ENCODE measurements around the gene LOC128125822.

LOC128125822 gene

GRCh38 chr6:63527658-63528514 lies 44.4 kb upstream of the LOC128125822 start:
- Histone ChIP-seq H3K4me3 (ENCODE audit: low read depth in 1 of 2, low read length in 1 of 2) (no peak overlapping the region), H3K4me1 (ENCODE audit: control insufficient read depth in 1 of 2, insufficient read depth in 1 of 2, low read depth in 1 of 2, low read length in 1 of 2) (no peaks in the 10 kb centered on the region), H3K27me3 (no peaks in the 10 kb centered on the region), H3K9me3 (no peaks in the 10 kb centered on the region), H3K27ac (no peak overlapping the region), H3K36me3 (no peaks in the 10 kb centered on the region)
- no peak for TF ChIP-seq CTCF (IDR thresholded peaks at IDR 0.05)

GRCh38 chr6:63529498-63529897 lies 42.8 kb upstream of the LOC128125822 start:
- no peaks in the 10 kb centered on the region for H3K4me1 ChIP-seq (ENCODE audit: control insufficient read depth in 1 of 2, insufficient read depth in 1 of 2, low read depth in 1 of 2, low read length in 1 of 2)
- H3K4me3 ChIP-seq (ENCODE audit: low read depth in 1 of 2, low read length in 1 of 2) = no peak overlapping the region
- no peaks in the 10 kb centered on the region for H3K36me3 ChIP-seq
- no peaks in the 10 kb centered on the region for H3K9me3 ChIP-seq
- no peak overlapping the region for H3K27ac ChIP-seq
- no peak for TF ChIP-seq CTCF (IDR thresholded peaks at IDR 0.05)
- H3K27me3 ChIP-seq = no peaks in the 10 kb centered on the region

- H3K27me3 ChIP-seq = no peaks in the 10 kb centered on the region
These were observed 42.1 kb upstream of the LOC128125822 start for GRCh38 chr6:63530182-63530581.

GRCh38 chr6:63530991-63531390 lies 41.3 kb upstream of the LOC128125822 start:
- Histone ChIP-seq H3K36me3 (no peaks in the 10 kb centered on the region), H3K27me3 (no peaks in the 10 kb centered on the region), H3K9me3 (no peaks in the 10 kb centered on the region), H3K4me3 (ENCODE audit: low read depth in 1 of 2, low read length in 1 of 2) (no peak overlapping the region), H3K27ac (no peak overlapping the region), H3K4me1 (ENCODE audit: control insufficient read depth in 1 of 2, insufficient read depth in 1 of 2, low read depth in 1 of 2, low read length in 1 of 2) (no peaks in the 10 kb centered on the region)
- TF ChIP-seq CTCF (IDR thresholded peaks at IDR 0.05) = no peak

More at GRCh38 chr6:63530182-63530581, 42.1 kb upstream of the LOC128125822 start:
- H3K4me1 ChIP-seq (ENCODE audit: control insufficient read depth in 1 of 2, insufficient read depth in 1 of 2, low read depth in 1 of 2, low read length in 1 of 2) = no peaks in the 10 kb centered on the region
- H3K4me3 ChIP-seq (ENCODE audit: low read depth in 1 of 2, low read length in 1 of 2) = no peak overlapping the region
- H3K9me3 ChIP-seq = no peaks in the 10 kb centered on the region
- no peak for TF ChIP-seq CTCF (IDR thresholded peaks at IDR 0.05)
- no peak overlapping the region for H3K27ac ChIP-seq
- H3K36me3 ChIP-seq = no peaks in the 10 kb centered on the region

- Histone ChIP-seq H3K9me3 (no peaks in the 10 kb centered on the region), H3K27me3 (no peaks in the 10 kb centered on the region), H3K4me1 (ENCODE audit: control insufficient read depth in 1 of 2, insufficient read depth in 1 of 2, low read depth in 1 of 2, low read length in 1 of 2) (no peaks in the 10 kb centered on the region), H3K36me3 (no peaks in the 10 kb centered on the region), H3K27ac (no peak overlapping the region), H3K4me3 (ENCODE audit: low read depth in 1 of 2, low read length in 1 of 2) (no peak overlapping the region)
- TF ChIP-seq CTCF (IDR thresholded peaks at IDR 0.05) = no peak
These were observed 39.3 kb upstream of the LOC128125822 start for GRCh38 chr6:63533026-63533425.

All from neutrophil (primary cell).